UCSD-AML1 (cell line): ENCODE data around the gene CD207.

ENCODE experiments used
- DNase-seq: peaks from one replicate; lab custom pipeline; 2025; ENCODE audit not compliant: unreplicated experiment; lab: John Stamatoyannopoulos, UW

Gene CD207

GRCh38 chr2:70795164-70795995 lies 40.2 kb downstream of the CD207 start:
- no peak for DNase-seq

DNA sequence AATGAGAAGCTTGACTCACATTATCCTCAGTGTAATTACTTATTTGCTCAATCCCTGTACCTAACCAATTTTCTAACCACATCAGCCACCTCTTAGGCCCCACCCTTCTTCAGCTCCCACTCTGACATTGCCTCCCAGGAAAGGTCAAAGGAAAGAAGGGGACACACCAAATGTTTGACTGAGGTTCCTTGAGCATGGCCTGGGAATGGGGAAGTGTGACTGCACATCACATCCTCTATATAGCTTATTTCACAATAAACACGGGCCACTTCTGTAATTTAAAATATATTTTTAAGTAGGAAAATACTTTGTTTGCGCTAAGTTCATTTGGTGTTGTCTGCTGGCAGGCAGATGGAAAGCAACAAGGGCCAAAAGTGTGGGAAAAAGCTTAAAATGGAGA lies 42.2 kb downstream of the CD207 start:
- no peak for DNase-seq

DNA sequence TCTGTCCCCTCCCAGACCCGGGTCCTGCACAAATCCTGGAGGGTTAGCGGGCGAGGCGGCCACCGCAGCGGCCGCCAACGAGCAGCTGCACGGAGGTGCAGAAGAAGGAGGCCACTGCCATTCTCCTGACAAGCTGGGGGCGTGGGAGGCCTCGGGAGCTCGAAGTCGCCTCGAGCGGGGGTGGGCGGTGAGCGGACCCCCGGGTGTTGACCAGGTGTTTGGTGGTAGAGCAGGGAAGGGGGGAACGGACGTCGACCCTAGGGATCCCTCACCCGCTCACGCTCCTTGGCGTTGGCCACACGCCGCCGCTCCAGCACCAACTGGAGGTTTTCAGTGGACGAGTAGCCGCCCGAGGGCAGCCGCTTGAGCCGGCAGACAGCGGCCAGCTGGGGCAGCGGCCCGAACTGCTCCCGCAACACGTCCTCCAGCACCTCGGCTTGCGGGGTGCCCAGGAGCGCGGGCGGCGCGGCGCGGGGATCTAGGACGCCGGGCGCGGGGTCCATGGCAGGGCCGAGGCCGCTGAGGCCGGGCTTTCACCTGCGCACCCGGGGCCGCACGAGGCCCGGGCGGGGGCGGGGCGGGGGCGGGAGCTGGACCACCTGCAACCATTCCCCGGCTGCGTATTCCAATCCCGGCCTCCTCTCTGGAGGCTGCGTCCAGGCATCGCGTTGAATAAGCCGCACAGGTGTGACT lies 45.3 kb downstream of the CD207 start, which contains the start of gene FIGLA:
Gene FIGLA, minus strand, starts transcription at position 508 of the 693 bp plus-strand sequence. Its CDS starts 5 bp downstream, at position 503.
- DNase-seq = no peak

GRCh38 chr2:70789304-70790135 lies 46.1 kb downstream of the CD207 start:
- peak; percentile 65 for DNase-seq

DNA sequence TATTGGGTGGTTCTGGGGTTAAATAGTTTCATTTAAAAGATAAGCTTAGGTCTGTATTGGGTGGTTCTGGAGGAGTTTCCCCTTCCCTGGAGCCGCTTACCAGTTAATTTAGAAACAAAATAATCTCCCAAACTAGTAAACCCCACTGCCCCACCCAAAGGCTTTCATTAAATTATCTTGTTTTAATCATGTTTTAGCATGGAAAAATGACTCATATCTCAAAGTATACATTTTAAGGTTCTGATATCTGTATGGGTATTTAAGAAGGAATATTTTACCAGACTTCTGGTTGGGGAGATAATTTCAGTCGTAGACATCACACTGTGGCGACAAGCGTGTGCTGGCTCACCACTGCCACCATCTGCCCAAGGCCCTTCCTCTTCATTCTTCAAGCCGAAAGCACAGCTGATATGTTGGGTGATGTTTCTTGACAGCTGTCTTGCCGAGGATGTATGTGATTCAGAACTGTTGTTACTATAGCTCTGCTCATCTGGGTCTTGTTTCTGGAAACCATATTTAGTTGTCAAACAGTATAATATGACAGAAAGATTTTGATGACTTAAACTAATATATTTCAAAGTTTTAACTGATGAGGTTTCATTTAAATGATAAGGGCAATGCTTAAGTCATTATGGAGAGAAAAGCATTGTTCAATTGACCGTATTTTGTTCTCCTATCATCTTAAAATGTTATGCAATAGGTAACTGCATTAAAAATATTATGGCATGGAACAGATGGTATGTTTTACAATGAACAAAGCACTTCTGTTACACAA lies 50.3 kb downstream of the CD207 start:
- DNase-seq = peak; percentile 21

GRCh38 chr2:70784320-70784719 lies 51.3 kb downstream of the CD207 start:
- DNase-seq = no peak
